OCI-LY3 (cell line): ENCODE results near the gene TUBE1.

Experiments used
- H2AFZ ChIP-seq: fragments of 200-600, 300-600 bp; shearing (Covaris generic); 2 replicates; pipeline ENCODE4 v1.6.0; 2014; ENCODE audit warnings: antibody characterized with exemption, low read depth, low read length
- H3K27ac ChIP-seq: fragments of 200-600, 300-600 bp; sonication (generic); 2 replicates; pipeline ENCODE4 v1.5.1; 2014; ENCODE audit warnings: mild to moderate bottlenecking, low read length, moderate library complexity, mixed read lengths
- H3K27me3 ChIP-seq: fragments of 200-600, 300-600 bp; sonication (generic); 2 replicates; pipeline ENCODE4 v1.6.1; 2014; ENCODE audit warnings: low read depth, low read length, mixed read lengths
- H3K36me3 ChIP-seq: fragments of 200-600, 300-600 bp; sonication (generic); replicated peaks from 2 replicates; pipeline ENCODE3; 2014; ENCODE audit warnings: low read depth, low read length, mixed read lengths
- H3K4me1 ChIP-seq: fragments of 300-600, 200-600 bp; sonication (generic); 2 replicates; pipeline ENCODE4 v1.6.1; 2014; ENCODE audit warnings: low read length, mixed read lengths
- H3K4me2 ChIP-seq: fragments of 200-600, 300-600 bp; sonication (generic); 2 replicates; pipeline ENCODE4 v1.6.1; 2014; ENCODE audit warnings: low read length, mixed read lengths
- H3K4me3 ChIP-seq: fragments of 300-600, 200-600 bp; sonication (generic); 2 replicates; pipeline ENCODE4 v1.5.1; 2014; ENCODE audit warnings: antibody characterized with exemption, mild to moderate bottlenecking, low read length, moderate library complexity
- H3K79me2 ChIP-seq: fragments of 300-600, 200-600 bp; shearing (Covaris generic); 2 replicates; pipeline ENCODE4 v1.6.1; 2014; ENCODE audit warnings: mild to moderate bottlenecking, low read length, mixed read lengths
- H3K9ac ChIP-seq: fragments of 300-600, 200-600 bp; shearing (Covaris generic); 2 replicates; pipeline ENCODE4 v1.6.0; 2014; ENCODE audit warnings: mild to moderate bottlenecking, low read length, moderate library complexity
- H3K9me3 ChIP-seq: fragments of 200-600, 300-600 bp; shearing (Covaris generic); 2 replicates; pipeline ENCODE4 v1.6.1; 2014; ENCODE audit warnings: low read length, mixed read lengths; ENCODE audit not compliant: insufficient read depth
- H4K20me1 ChIP-seq: fragments of 200-600, 300-600 bp; sonication (generic); 2 replicates; pipeline ENCODE4 v1.6.1; 2016; ENCODE audit warnings: low read length, mixed read lengths; ENCODE audit not compliant: insufficient read depth
- CTCF ChIP-seq: fragments of 200-600, 300-600 bp; sonication (generic); IDR thresholded peaks from 2 replicates; pipeline ENCODE4 v1.5.1; 2014; ENCODE audit warnings: antibody characterized with exemption, low read length, low read depth
- EZH2phosphoT487 ChIP-seq: fragments of 200-600 bp; shearing (Covaris generic); IDR thresholded peaks from 2 replicates; pipeline ENCODE4 v1.6.1; 2018; ENCODE audit warnings: antibody characterized with exemption, mixed run types, low read depth

TUBE1 gene

GRCh38 chr6:112030961-112031660 is 56.2 kb downstream of the TUBE1 start:
- Histone ChIP-seq H4K20me1 (no peaks in the 10 kb centered on the region), H2AFZ (no peak overlapping the region), H3K79me2 (no peaks in the 10 kb centered on the region), H3K27ac (no peak overlapping the region), H3K4me2 (no peak overlapping the region), H3K9me3 (no peaks in the 10 kb centered on the region), H3K9ac (no peak overlapping the region), H3K27me3 (0 out of 2 replicates have a peak, but pooled peaks cover 2% of the 10 kb centered on the region), H3K36me3 (no peaks in the 10 kb centered on the region), H3K4me3 (no peak overlapping the region), H3K4me1 (peaks cover 11% of the 10 kb centered on the region)
- TF ChIP-seq CTCF (no peak), EZH2phosphoT487 (no peak)

DNA sequence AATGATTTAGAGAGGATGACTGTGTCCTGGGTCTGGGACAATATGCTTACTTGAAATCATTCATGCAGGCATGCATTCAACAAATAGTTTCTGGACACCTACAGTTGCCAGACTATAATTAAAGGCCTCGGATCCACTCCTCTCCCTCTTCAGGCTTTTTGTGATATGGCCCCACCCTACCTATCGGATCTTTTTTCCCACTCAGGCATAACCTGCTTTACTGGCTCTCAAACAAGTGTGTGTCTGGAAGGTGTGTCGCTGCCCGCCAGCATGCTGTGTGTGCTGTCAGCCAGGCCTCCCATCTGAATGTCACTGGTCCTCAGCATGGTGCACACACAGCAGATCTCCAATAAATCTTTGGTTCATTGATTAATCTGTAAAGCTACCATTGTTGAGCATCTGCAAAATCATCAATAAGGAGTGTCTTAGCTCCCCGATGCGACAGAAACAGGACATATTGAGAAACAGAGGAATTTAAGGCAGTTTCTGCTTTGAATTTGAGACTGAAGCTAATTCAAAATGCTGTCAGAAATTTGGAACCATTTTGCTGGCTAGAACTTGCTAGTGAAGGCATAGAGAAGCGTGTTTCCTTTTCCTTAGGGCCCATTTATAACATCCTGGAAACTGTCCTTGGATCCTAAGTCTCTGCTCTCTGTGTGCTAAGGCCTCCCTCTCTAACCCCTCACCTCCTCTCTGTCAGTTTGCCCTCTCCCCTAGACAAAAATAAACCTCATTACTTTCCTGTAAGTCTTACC is 56.9 kb downstream of the TUBE1 start:
- H3K36me3 ChIP-seq: no peaks in the 10 kb centered on the region
- no peaks in the 10 kb centered on the region for H3K79me2 ChIP-seq
- no peak for TF ChIP-seq EZH2phosphoT487
- TF ChIP-seq CTCF: no peak
- H4K20me1 ChIP-seq: no peaks in the 10 kb centered on the region
- H3K27ac ChIP-seq: no peak overlapping the region
- peaks cover 11% of the 10 kb centered on the region for H3K4me1 ChIP-seq
- H3K27me3 ChIP-seq: 0 out of 2 replicates have a peak, but pooled peaks cover 2% of the 10 kb centered on the region
- H2AFZ ChIP-seq: no peak overlapping the region
- no peaks in the 10 kb centered on the region for H3K9me3 ChIP-seq
- H3K4me2 ChIP-seq: no peak overlapping the region
- H3K4me3 ChIP-seq: no peak overlapping the region
- no peak overlapping the region for H3K9ac ChIP-seq

DNA sequence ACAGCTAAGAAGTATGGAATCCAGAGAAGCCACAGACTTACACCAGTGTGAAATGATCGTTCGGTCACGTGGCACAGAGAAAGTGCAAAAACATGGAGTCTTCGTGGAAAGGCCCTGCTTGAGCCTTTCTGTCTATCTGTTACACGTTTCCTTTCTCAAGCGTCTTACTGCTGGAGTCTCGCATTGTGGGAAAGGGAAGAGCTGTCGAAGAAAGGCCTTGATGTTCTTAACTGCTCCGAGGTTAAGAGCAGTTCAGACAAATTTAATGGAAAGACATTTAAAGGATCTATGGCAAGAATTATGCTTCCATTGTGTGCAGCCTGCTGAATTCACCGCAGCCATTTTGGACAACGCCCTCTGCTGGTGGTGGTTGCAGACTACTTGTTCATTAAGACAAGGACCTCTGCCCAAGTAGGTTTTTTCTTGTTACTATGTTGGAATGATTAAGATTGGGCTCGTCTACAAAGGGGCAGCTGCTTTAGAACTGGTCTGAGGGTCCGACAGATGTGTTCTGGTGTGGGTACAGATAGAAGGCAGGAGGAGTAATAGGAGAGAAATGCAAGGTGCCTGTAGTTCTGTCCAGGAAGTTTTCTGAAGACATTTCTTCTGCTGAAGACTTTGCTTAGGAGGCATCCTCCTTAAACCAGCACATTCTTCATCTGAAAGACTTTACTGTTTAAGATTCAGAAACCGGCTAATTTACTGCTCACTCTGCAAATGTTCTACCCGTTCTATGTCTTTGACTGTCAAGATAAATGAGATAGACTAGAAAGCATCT is 58.0 kb downstream of the TUBE1 start:
- Histone ChIP-seq H3K27me3 (0 out of 2 replicates have a peak, but pooled peaks cover 2% of the 10 kb centered on the region), H3K9me3 (no peaks in the 10 kb centered on the region), H2AFZ (peak overlapping the region; percentile 86), H3K4me2 (no peak overlapping the region), H4K20me1 (no peaks in the 10 kb centered on the region), H3K27ac (no peak overlapping the region), H3K4me1 (peaks cover 11% of the 10 kb centered on the region), H3K36me3 (no peaks in the 10 kb centered on the region), H3K79me2 (no peaks in the 10 kb centered on the region), H3K9ac (no peak overlapping the region), H3K4me3 (no peak overlapping the region)
- TF ChIP-seq EZH2phosphoT487 (no peak), CTCF (peak; percentile 74)
